GM21529 (cell line): Measurements from ENCODE around the gene ATP11C.
"Not testable (repeated sequence)": the region's sequence is repeated elsewhere in the genome, so short reads cannot be mapped to it uniquely, and the experiment has no call there.

Source experiments
- ATAC-seq: cut with Tn5 transposase; IDR thresholded peaks from one replicate; pipeline ENCODE4 v1.9.1; 2021; ENCODE audit not compliant: unreplicated experiment

The ATP11C gene

DNA sequence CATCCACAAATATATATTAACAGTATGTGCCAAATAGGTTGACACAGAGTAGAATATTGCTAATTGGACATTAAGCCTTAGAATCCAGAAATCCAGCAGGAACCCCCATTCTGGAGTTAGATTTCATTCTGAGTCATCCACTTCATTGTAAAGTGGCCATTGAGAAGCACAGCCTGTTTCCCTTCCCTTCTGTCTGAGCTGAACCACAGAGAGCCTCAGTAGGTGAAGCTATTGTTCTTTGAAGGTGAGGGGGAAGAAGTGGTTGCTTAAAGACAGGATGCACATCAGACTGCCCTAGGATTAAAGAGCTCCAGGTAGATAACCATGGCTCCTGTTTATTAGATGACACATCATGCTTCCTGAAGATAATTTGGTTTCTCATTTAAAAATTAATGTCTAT lies 194.3 kb downstream of the ATP11C start:
- peak; percentile 46 for ATAC-seq

DNA sequence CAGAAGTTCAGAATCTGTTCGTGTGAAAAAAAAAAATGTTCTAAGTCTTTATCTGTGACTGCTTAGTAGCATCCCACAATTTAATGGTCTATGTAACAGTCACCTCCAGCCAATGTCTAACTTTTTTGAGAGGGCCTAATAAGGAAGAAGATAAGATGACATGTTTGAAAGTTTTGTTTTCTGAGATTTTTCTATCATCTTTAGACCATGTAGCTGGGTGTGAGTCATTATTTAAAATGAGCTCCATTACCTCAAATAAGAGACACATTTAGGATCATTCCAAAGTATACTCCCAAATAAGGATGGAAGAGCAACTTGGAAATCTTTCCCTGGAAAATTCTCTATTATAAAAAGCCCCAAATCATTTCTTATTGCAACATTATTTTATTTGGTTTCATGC lies 196.7 kb downstream of the ATP11C start:
- no peak for ATAC-seq

DNA sequence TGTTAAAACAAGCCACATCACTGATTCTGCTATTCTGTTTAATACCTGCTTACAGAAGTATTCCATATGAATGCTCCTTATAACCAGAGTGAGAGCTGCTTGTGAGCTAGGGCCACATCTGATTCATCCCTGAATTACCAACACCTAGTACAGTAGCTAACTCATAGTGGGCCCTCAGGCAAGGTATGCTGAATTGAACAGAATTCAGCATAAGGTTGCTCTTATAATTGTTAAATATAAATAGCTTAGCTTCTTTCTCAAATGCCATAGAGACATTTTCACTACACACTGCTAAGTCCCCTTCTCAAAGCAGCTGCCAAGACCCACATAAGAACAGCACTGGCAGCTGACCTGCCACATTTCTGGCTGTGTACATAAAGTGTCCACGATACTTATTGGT lies 197.9 kb downstream of the ATP11C start:
- ATAC-seq = no peak

DNA sequence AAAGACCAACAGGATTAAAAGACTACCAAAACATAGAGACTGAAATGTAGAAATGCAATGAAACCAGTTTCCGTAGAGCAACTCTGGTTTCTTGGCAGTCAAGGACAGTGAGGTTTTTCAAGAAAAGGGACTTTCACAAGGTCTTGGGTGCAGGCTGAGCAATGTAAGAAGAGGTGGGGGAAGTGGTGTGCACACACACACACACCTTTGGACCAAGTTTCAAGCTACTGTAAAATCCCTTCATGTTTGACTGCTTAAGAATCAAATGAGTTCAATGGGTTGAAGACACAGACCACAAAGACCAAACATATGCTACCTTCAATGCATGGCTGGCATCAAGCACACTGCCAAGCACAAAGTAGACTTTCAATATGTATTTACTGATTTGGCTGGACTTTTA lies 207.1 kb downstream of the ATP11C start:
- ATAC-seq = peak; percentile 79

DNA sequence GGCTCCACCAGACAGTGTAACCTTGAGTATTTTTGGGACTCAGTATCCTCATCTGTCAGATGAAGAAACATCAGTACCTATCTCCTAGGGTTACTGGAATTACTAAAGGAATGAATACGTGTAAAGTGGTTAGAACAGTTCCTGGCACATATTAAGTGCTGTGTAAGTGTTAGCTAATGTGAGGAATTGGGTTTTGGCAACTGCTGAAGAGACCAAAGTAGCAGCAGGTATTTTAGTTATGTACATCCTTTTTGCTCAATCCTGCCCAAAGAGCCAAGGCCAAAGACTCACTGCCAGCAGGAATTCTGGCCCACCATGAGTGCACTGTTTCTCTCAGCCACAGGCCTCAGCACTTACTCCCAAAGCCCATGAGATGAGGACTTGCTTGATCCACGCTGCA lies 208.2 kb downstream of the ATP11C start:
- no peak for ATAC-seq

GRCh38 chrX:139720979-139721378 lies 211.9 kb downstream of the ATP11C start:
- no peak for ATAC-seq

DNA sequence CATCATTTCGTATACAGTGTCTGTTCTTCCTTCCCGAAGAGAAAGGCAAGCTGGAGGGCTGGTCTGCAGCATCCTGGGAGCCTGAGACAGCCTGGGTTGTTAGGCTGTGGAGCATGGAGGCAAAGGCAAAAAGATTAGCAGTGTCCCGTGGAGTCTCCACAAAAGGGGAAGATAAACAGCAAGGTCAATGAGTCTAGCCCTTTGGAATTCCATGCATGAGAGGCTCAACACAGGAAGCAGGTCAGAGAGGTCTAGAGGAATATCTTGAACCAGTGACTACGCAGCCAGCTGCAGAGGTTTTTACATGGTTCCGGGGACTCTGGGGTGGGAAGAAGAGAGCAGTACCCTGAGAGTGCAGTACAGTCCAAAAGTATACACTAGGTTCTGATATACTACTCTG lies 212.7 kb downstream of the ATP11C start:
- ATAC-seq = no peak

GRCh38 chrX:139708067-139708466 lies 224.8 kb downstream of the ATP11C start, which contains the start of gene MCF2:
Gene MCF2, minus strand, starts transcription at chrX:139708167. Its CDS starts 56,423 bp downstream, at chrX:139651744.
- no peak for ATAC-seq

GRCh38 chrX:139702658-139703057 lies 230.2 kb downstream of the ATP11C start:
- no peak for ATAC-seq

- ATAC-seq = peak; percentile 17
Observed at GRCh38 chrX:139692908-139693307, 239.9 kb downstream of the ATP11C start.

DNA sequence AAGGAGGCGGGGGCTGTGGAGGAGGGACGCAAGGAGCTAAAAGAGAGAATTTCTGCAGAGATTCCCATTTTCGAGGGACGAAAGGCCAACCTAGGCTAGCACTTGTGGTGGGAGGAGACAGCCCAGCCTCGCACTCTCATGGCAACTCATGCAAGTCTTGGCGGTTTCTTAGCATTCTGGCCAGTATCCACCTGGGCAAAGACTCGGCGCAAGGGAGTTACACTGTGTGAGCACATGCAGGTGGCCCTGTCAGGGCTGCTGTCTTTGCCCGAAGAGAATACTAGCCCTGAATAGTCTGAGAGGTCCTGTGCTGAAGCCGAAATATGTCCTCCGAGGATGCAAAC lies 240.4 kb downstream of the ATP11C start:
- ATAC-seq = peak; percentile 50

DNA sequence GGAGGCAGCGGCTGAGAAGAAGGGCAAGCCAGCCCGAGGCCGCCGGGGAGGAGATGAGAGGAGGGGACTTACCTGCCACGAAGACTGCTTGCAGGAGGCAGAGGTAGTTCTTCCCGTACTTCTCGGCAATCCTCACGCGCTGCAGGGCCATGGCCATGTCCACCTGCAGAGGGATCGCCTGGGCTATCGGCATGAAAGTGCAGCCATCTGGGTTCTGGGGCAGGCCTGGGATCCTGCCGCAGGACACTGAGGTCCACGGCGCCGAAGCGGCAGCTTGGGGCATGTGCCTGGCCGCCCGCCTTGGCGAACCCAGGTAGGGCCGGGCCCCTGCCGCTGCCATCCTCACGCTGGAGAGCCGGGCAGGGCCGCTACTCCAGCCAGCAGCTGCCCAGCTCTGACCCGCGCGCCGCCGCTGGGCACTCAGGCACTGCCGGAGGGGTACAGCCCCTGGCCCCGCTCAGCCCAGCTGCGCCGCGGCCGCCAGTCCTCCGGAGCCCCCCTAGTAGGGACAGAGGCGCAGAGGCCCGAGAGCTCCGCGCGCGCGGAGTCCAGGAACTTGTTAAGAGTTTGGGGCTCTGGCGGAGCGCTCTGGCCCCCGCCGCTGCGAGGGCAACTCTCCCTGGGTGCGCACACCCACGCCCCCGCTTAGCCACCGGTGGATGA lies 240.9 kb downstream of the ATP11C start:
- ATAC-seq = peak; percentile 36

DNA sequence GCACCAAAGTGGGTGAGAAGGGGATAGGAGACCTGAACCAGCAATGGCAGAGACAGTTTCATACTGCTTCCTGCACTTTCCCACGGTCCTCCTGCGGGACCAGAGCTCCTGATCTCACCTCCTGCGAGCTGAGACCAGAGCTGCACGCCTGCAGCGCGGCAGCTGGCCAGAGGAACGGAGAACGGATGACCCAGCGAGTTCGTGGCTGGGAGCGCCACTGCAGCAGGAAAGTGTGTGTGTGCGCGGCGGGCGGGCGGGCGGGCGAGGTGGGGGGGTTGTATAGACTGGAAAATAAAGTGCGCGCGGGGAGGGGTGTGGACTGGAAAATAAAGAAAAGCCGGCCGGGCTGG lies 241.4 kb downstream of the ATP11C start:
- ATAC-seq = peak; percentile 25

- ATAC-seq = not testable (repeated sequence)
Observed at GRCh38 chrX:139685175-139685574, 247.7 kb downstream of the ATP11C start.

- no peak for ATAC-seq
Observed at GRCh38 chrX:139680356-139680755, 252.5 kb downstream of the ATP11C start.
